GM23338 (cell line): Measurements from ENCODE around the gene SRD5A3. TPM values are rescaled to one million over a fixed set of nuclear protein-coding genes. Genes with fewer than 3 reads are reported as not detected.

ENCODE experiments used
- ATAC-seq: fragments of 200-7000 bp; cut with Tn5 transposase; 3 replicates; pipeline ENCODE4 v1.9.1; 2020
- DNase-seq: peaks from one replicate; pipeline ENCODE4 v3.0.0-alpha.2; 2015; ENCODE audit warnings: low spot score
- H2AFZ ChIP-seq: fragments of 200-600 bp; sonication (generic); 2 replicates; pipeline ENCODE4 v1.8.0; 2016; ENCODE audit warnings: antibody characterized with exemption, mild to moderate bottlenecking, moderate library complexity
- H3F3A ChIP-seq: fragments of 200-600 bp; sonication (generic); replicated peaks from 2 replicates; pipeline ENCODE4 v1.8.0; 2017; ENCODE audit warnings: antibody characterized with exemption, mixed run types, low read depth
- H3K27ac ChIP-seq: fragments of 200-600 bp; sonication (generic); 2 replicates; pipeline ENCODE4 v1.6.1; 2016; ENCODE audit warnings: low read depth
- H3K27me3 ChIP-seq: fragments of 200-600 bp; sonication (generic); 2 replicates; pipeline ENCODE4 v1.8.0; 2016; ENCODE audit warnings: mild to moderate bottlenecking, mixed run types, moderate library complexity; ENCODE audit not compliant: insufficient read depth
- H3K36me3 ChIP-seq: fragments of 200-600 bp; sonication (generic); 2 replicates; pipeline ENCODE4 v1.8.0; 2016; ENCODE audit warnings: mild to moderate bottlenecking; ENCODE audit not compliant: insufficient read depth
- H3K4me1 ChIP-seq: fragments of 200-600 bp; sonication (generic); 2 replicates; pipeline ENCODE4 v1.8.0; 2016; ENCODE audit warnings: mild to moderate bottlenecking, moderate library complexity; ENCODE audit not compliant: insufficient read depth
- H3K4me2 ChIP-seq: fragments of 200-600 bp; sonication (generic); 2 replicates; pipeline ENCODE4 v1.7.1; 2017; ENCODE audit warnings: mixed run types
- H3K4me3 ChIP-seq: fragments of 200-600 bp; sonication (generic); 2 replicates; pipeline ENCODE4 v1.6.1; 2016; ENCODE audit warnings: mixed run types
- H3K79me2 ChIP-seq: fragments of 200-600 bp; sonication (generic); replicated peaks from 2 replicates; pipeline ENCODE4 v1.8.0; 2017; ENCODE audit warnings: mild to moderate bottlenecking; ENCODE audit not compliant: insufficient read depth
- H3K9me2 ChIP-seq: fragments of 200-600 bp; sonication (generic); 2 replicates; pipeline ENCODE4 v1.8.0; 2017; ENCODE audit not compliant: insufficient read depth
- H4K20me1 ChIP-seq: fragments of 200-600 bp; sonication (generic); replicated peaks from 2 replicates; pipeline ENCODE4 v1.8.0; 2017; ENCODE audit warnings: mild to moderate bottlenecking; ENCODE audit not compliant: insufficient read depth
- H3K27ac Mint-ChIP-seq: 2 replicates; pipeline ENCODE4 v1.8.0; 2020; ENCODE audit warnings: inconsistent platforms, mild to moderate bottlenecking, moderate library complexity, mixed read lengths
- H3K27me3 Mint-ChIP-seq: 3 replicates; pipeline ENCODE4 v1.8.0; 2022; ENCODE audit warnings: low read depth, mild to moderate bottlenecking, moderate library complexity, mixed read lengths, inconsistent platforms; ENCODE audit not compliant: insufficient read depth, poor library complexity
- H3K36me3 Mint-ChIP-seq: 3 replicates; pipeline ENCODE4 v1.8.0; 2021; ENCODE audit warnings: low read depth, mild to moderate bottlenecking, inconsistent platforms, moderate library complexity, mixed read lengths
- H3K4me1 Mint-ChIP-seq: 3 replicates; pipeline ENCODE4 v1.8.0; 2020; ENCODE audit warnings: mild to moderate bottlenecking, inconsistent platforms, mixed read lengths
- H3K4me3 Mint-ChIP-seq: 3 replicates; pipeline ENCODE4 v1.8.0; 2021; ENCODE audit warnings: moderate library complexity, mild to moderate bottlenecking, inconsistent platforms, mixed read lengths
- H3K9me3 Mint-ChIP-seq: 3 replicates; pipeline ENCODE4 v1.8.0; 2020; ENCODE audit warnings: moderate library complexity, mild to moderate bottlenecking, inconsistent platforms, mixed read lengths
- CREB1 ChIP-seq: fragments of 250-450 bp; sonication (Bioruptor Pico); IDR thresholded peaks from 2 replicates; pipeline ENCODE4 v1.5.0; 2020; ENCODE audit warnings: low read depth, mild to moderate bottlenecking, moderate library complexity
- EZH2 ChIP-seq: fragments of 200-600 bp; sonication (generic); IDR thresholded peaks from one replicate; pipeline ENCODE4 v1.8.0; 2017; ENCODE audit warnings: antibody characterized with exemption, mild to moderate bottlenecking, low read depth; ENCODE audit not compliant: unreplicated experiment
- EZH2phosphoT487 ChIP-seq: fragments of 200-600 bp; sonication (generic); IDR thresholded peaks from one replicate; pipeline ENCODE4 v1.8.1; 2018; ENCODE audit warnings: antibody characterized with exemption; ENCODE audit not compliant: unreplicated experiment
- JUNB ChIP-seq: IDR thresholded peaks from one replicate; pipeline ENCODE4 v1.6.1; 2016; ENCODE audit warnings: antibody characterized with exemption; ENCODE audit not compliant: unreplicated experiment
- NANOG ChIP-seq: IDR thresholded peaks from 2 replicates; pipeline ENCODE4 v1.6.1; 2016; ENCODE audit warnings: antibody characterized with exemption, borderline replicate concordance
- POLR2AphosphoS5 ChIP-seq: IDR thresholded peaks from 2 replicates; pipeline ENCODE4 v1.6.1; 2016; ENCODE audit warnings: antibody characterized with exemption, low read depth
- STAT1 ChIP-seq: IDR thresholded peaks from one replicate; pipeline ENCODE4 v1.6.1; 2016; ENCODE audit warnings: antibody characterized with exemption; ENCODE audit not compliant: unreplicated experiment
- ZNF114 ChIP-seq: fragments of 250-450 bp; sonication (Bioruptor Pico); IDR thresholded peaks from 2 replicates; pipeline ENCODE4 v1.5.0; 2020; ENCODE audit warnings: mild to moderate bottlenecking, moderate library complexity
- ZNF331 ChIP-seq: fragments of 250-450 bp; sonication (Bioruptor Pico); IDR thresholded peaks from 2 replicates; pipeline ENCODE4 v1.5.0; 2020; ENCODE audit warnings: low read depth, mild to moderate bottlenecking, moderate library complexity
- ZNF462 ChIP-seq: fragments of 250-450 bp; sonication (Bioruptor Pico); IDR thresholded peaks from 2 replicates; pipeline ENCODE4 v1.5.0; 2020; ENCODE audit warnings: mild to moderate bottlenecking, moderate library complexity
- polyA plus RNA-seq: library from polyadenylated mRNA; unstranded; fragments of >200 nt; fragmentation: Nextera tagmentation; extraction: Ambion mirVana; gene quantifications from 2 replicates; pipeline ENCODE4 v1.2.1, GENCODE V29; 2016
- total RNA-seq: library from RNA; depleted of rRNA; stranded (reverse); fragments of >200 nt; shearing (Covaris generic); gene quantifications from 2 replicates; pipeline ENCODE4 v1.2.3, GENCODE V29; 2014
- TF ChIP-seq, protein P1 (sequence below): IDR thresholded peaks from 2 replicates; pipeline ENCODE4 v1.6.1; 2016; ENCODE audit warnings: antibody characterized with exemption
- TF ChIP-seq, protein P2 (sequence below), 2 experiments: fragments of 200-600 bp in 1 of 2; sonication (generic) in 1 of 2; conservative IDR thresholded peaks; 2 replicates each; pipeline versions ENCODE4 v1.5.1 to v1.6.1; 2016 to 2017; ENCODE audit warnings: antibody characterized with exemption in 2 of 2, low read depth in 2 of 2, mild to moderate bottlenecking in 2 of 2, moderate library complexity in 1 of 2

SRD5A3 gene
- total and polyA plus RNA-seq, 2 experiments from 2014 or later: 23.0 to 49.9 TPM

GRCh38 chr4:55338486-55338885 is 7.6 kb upstream of the SRD5A3 start:
- H3K9me3 Mint-ChIP-seq: peaks cover 7% of the 10 kb centered on the region; the same call in 2 of the 3 replicates
- Histone ChIP-seq H3F3A (no peaks in the 10 kb centered on the region), H3K79me2 (no peaks in the 10 kb centered on the region), H3K36me3 (no peaks in the 10 kb centered on the region), H3K4me2 (no peak overlapping the region), H3K4me1 (peaks cover 6% of the 10 kb centered on the region; the same call in 1 of the 2 replicates), H3K27ac (no peak overlapping the region), H4K20me1 (no peaks in the 10 kb centered on the region), H3K4me3 (no peak overlapping the region), H3K27me3 (no peaks in the 10 kb centered on the region), H3K9me2 (no peaks in the 10 kb centered on the region), H2AFZ (peak overlapping the region; percentile 80; the same call in 1 of the 2 replicates)
- H3K4me1 Mint-ChIP-seq: peaks cover 11% of the 10 kb centered on the region
- H3K27ac Mint-ChIP-seq: no peak overlapping the region
- H3K27me3 Mint-ChIP-seq: peaks cover 4% of the 10 kb centered on the region
- TF ChIP-seq, protein P1, sequence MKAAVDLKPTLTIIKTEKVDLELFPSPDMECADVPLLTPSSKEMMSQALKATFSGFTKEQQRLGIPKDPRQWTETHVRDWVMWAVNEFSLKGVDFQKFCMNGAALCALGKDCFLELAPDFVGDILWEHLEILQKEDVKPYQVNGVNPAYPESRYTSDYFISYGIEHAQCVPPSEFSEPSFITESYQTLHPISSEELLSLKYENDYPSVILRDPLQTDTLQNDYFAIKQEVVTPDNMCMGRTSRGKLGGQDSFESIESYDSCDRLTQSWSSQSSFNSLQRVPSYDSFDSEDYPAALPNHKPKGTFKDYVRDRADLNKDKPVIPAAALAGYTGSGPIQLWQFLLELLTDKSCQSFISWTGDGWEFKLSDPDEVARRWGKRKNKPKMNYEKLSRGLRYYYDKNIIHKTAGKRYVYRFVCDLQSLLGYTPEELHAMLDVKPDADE: no peak
- TF ChIP-seq ZNF114: no peak
- TF ChIP-seq EZH2: no peak
- TF ChIP-seq, protein P2, sequence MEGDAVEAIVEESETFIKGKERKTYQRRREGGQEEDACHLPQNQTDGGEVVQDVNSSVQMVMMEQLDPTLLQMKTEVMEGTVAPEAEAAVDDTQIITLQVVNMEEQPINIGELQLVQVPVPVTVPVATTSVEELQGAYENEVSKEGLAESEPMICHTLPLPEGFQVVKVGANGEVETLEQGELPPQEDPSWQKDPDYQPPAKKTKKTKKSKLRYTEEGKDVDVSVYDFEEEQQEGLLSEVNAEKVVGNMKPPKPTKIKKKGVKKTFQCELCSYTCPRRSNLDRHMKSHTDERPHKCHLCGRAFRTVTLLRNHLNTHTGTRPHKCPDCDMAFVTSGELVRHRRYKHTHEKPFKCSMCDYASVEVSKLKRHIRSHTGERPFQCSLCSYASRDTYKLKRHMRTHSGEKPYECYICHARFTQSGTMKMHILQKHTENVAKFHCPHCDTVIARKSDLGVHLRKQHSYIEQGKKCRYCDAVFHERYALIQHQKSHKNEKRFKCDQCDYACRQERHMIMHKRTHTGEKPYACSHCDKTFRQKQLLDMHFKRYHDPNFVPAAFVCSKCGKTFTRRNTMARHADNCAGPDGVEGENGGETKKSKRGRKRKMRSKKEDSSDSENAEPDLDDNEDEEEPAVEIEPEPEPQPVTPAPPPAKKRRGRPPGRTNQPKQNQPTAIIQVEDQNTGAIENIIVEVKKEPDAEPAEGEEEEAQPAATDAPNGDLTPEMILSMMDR (conservative IDR thresholded peaks at IDR 0.05; ENCODE audit: low read depth in 2 of 2): no peak
- TF ChIP-seq NANOG: no peak
- no peak for TF ChIP-seq CREB1 (CRISPR knock-in tag)
- TF ChIP-seq ZNF462 (CRISPR knock-in tag): no peak
- TF ChIP-seq STAT1: no peak
- TF ChIP-seq EZH2phosphoT487: no peak
- no peak for TF ChIP-seq ZNF331 (CRISPR knock-in tag)
- TF ChIP-seq POLR2AphosphoS5: no peak
- TF ChIP-seq JUNB: no peak
- H3K36me3 Mint-ChIP-seq: peaks cover 8% of the 10 kb centered on the region; the same call in 1 of the 3 replicates
- DNase-seq (no peak), ATAC-seq (no peak)
- no peak overlapping the region for H3K4me3 Mint-ChIP-seq
